ENCODE data around the gene THRA.

THRA gene

GRCh38 chr17:40022497-40022896 lies 40.3 kb upstream of the THRA start:
- no peak overlapping the region for H3K4me3 ChIP-seq (replicated peaks; ENCODE audit: insufficient read depth, low read length)
- TF ChIP-seq SPI1 (IDR thresholded peaks at IDR 0.05; ENCODE audit: borderline replicate concordance, low read depth) (no peak), REST (IDR thresholded peaks at IDR 0.05; ENCODE audit: insufficient replicate concordance, low read depth) (no peak), GABPA (IDR thresholded peaks at IDR 0.05; ENCODE audit: low read depth) (no peak), POLR2AphosphoS5 (IDR thresholded peaks at IDR 0.05; ENCODE audit: low read depth) (no peak), CTCF (IDR thresholded peaks at IDR 0.05; ENCODE audit: insufficient read depth, low read length) (no peak)
- no peak for DNase-seq (ENCODE audit: low read depth in 1 of 2, low spot score in 1 of 2)
- H3K27ac ChIP-seq (replicated peaks), result no peak overlapping the region
- no peaks in the 10 kb centered on the region for H3K27me3 ChIP-seq (ENCODE audit: insufficient read depth, poor library complexity, severe bottlenecking)

- Histone ChIP-seq H3K27me3 (ENCODE audit: insufficient read depth, poor library complexity, severe bottlenecking) (no peaks in the 10 kb centered on the region), H3K4me3 (replicated peaks; ENCODE audit: insufficient read depth, low read length) (no peak overlapping the region), H3K27ac (replicated peaks) (no peak overlapping the region)
- no peak for DNase-seq (ENCODE audit: low read depth in 1 of 2, low spot score in 1 of 2)
- TF ChIP-seq POLR2AphosphoS5 (IDR thresholded peaks at IDR 0.05; ENCODE audit: low read depth) (no peak), SPI1 (IDR thresholded peaks at IDR 0.05; ENCODE audit: borderline replicate concordance, low read depth) (no peak), GABPA (IDR thresholded peaks at IDR 0.05; ENCODE audit: low read depth) (no peak), CTCF (IDR thresholded peaks at IDR 0.05; ENCODE audit: insufficient read depth, low read length) (no peak), REST (IDR thresholded peaks at IDR 0.05; ENCODE audit: insufficient replicate concordance, low read depth) (no peak)
Measured at GRCh38 chr17:40022961-40023541, 39.7 kb upstream of the THRA start.

GRCh38 chr17:40023590-40024292 lies 39.0 kb upstream of the THRA start:
- Histone ChIP-seq H3K27me3 (ENCODE audit: insufficient read depth, poor library complexity, severe bottlenecking) (no peaks in the 10 kb centered on the region), H3K4me3 (replicated peaks; ENCODE audit: insufficient read depth, low read length) (no peak overlapping the region), H3K27ac (replicated peaks) (no peak overlapping the region)
- TF ChIP-seq GABPA (IDR thresholded peaks at IDR 0.05; ENCODE audit: low read depth) (no peak), CTCF (IDR thresholded peaks at IDR 0.05; ENCODE audit: insufficient read depth, low read length) (no peak), SPI1 (IDR thresholded peaks at IDR 0.05; ENCODE audit: borderline replicate concordance, low read depth) (no peak), REST (IDR thresholded peaks at IDR 0.05; ENCODE audit: insufficient replicate concordance, low read depth) (no peak), POLR2AphosphoS5 (IDR thresholded peaks at IDR 0.05; ENCODE audit: low read depth) (no peak)
- DNase-seq (ENCODE audit: low read depth in 1 of 2, low spot score in 1 of 2), result no peak
